Liver (tissue), 9 donors: ENCODE measurements around the gene CCDC66. TPM values are rescaled to one million over a fixed set of nuclear protein-coding genes. Genes with fewer than 3 reads are reported as not detected.

Experiments
- DNase-seq: peaks from one replicate; pipeline ENCODE4 v3.0.0-alpha.2; 2017; ENCODE audit warnings: low spot score
- H3K27ac ChIP-seq, 2 donors: one replicate each; pipeline ENCODE4 v1.7.0; 2013; ENCODE audit warnings: inconsistent platforms in 2 of 2, low read length in 2 of 2, control low read depth in 1 of 2, low read depth in 1 of 2, mild to moderate bottlenecking in 1 of 2
- H3K27me3 ChIP-seq, 4 donors: one replicate each; pipeline versions ENCODE4 v1.6.1 to v1.7.0; 2013; ENCODE audit warnings: low read length in 3 of 4, inconsistent platforms in 1 of 4, mild to moderate bottlenecking in 1 of 4, moderate library complexity in 1 of 4; ENCODE audit not compliant: control insufficient read depth in 4 of 4, insufficient read depth in 4 of 4
- H3K36me3 ChIP-seq, 4 donors: one replicate each; pipeline versions ENCODE4 v1.6.1 to v1.7.0; 2013; ENCODE audit warnings: low read length in 3 of 4, mild to moderate bottlenecking in 3 of 4, low read depth in 1 of 4, moderate library complexity in 1 of 4; ENCODE audit not compliant: control insufficient read depth in 4 of 4, insufficient read depth in 3 of 4
- H3K4me1 ChIP-seq, 4 donors: one replicate each; pipeline versions ENCODE4 v1.6.1 to v1.7.0; 2013; ENCODE audit warnings: low read length in 3 of 4, mild to moderate bottlenecking in 3 of 4, moderate library complexity in 1 of 4; ENCODE audit not compliant: control insufficient read depth in 4 of 4, insufficient read depth in 4 of 4
- H3K4me3 ChIP-seq, 3 donors: one replicate each; pipeline versions ENCODE4 v1.6.1 to v1.7.0; 2013; ENCODE audit warnings: low read length in 3 of 3, control low read depth in 1 of 3, low read depth in 1 of 3, mild to moderate bottlenecking in 1 of 3
- H3K9ac ChIP-seq, 2 donors: one replicate each; pipeline ENCODE4 v1.7.0; 2013; ENCODE audit warnings: low read length in 2 of 2, mild to moderate bottlenecking in 2 of 2, moderate library complexity in 2 of 2, control low read depth in 1 of 2, low read depth in 1 of 2
- H3K9me3 ChIP-seq, 4 donors: one replicate each; pipeline versions ENCODE4 v1.6.1 to v1.7.0; 2013; ENCODE audit warnings: low read length in 3 of 4; ENCODE audit not compliant: control insufficient read depth in 4 of 4
- CTCF ChIP-seq: fragments of 150-350 bp; IDR thresholded peaks from 2 replicates; pipeline ENCODE4 v1.5.1; 2017; ENCODE audit warnings: improper control_type of control experiment, low read depth, low read length; ENCODE audit not compliant: missing input control
- EGR1 ChIP-seq, 2 donors: IDR thresholded peaks; 2 replicates each; pipeline ENCODE4 v1.6.1; 2016 to 2018; ENCODE audit warnings: antibody characterized with exemption in 2 of 2, low read depth in 2 of 2
- FOXA1 ChIP-seq: IDR thresholded peaks from 2 replicates; pipeline ENCODE4 v1.6.1; 2016; ENCODE audit warnings: antibody characterized with exemption
- FOXA2 ChIP-seq: IDR thresholded peaks from 2 replicates; pipeline ENCODE4 v1.6.1; 2016; ENCODE audit warnings: antibody characterized with exemption
- GABPA ChIP-seq, 2 donors: IDR thresholded peaks in 1 of 2; conservative IDR thresholded peaks in 1 of 2; 2 replicates each; pipeline ENCODE4 v1.6.1; 2016; ENCODE audit warnings: antibody characterized with exemption in 2 of 2, mild to moderate bottlenecking in 1 of 2, moderate library complexity in 1 of 2
- HNF4A ChIP-seq, 2 donors: conservative IDR thresholded peaks; 2 replicates each; pipeline ENCODE4 v1.6.1; 2016; ENCODE audit warnings: antibody characterized with exemption in 2 of 2, mild to moderate bottlenecking in 2 of 2
- HNF4G ChIP-seq: IDR thresholded peaks from 2 replicates; pipeline ENCODE4 v1.6.1; 2016; ENCODE audit warnings: antibody characterized with exemption
- NR2F2 ChIP-seq: IDR thresholded peaks from 2 replicates; pipeline ENCODE4 v1.6.1; 2016; ENCODE audit warnings: antibody characterized with exemption
- RAD21 ChIP-seq, 2 donors: IDR thresholded peaks; 2 replicates each; pipeline ENCODE4 v1.6.1; 2016; ENCODE audit warnings: antibody characterized with exemption in 2 of 2, mild to moderate bottlenecking in 2 of 2
- RXRA ChIP-seq, 2 donors: IDR thresholded peaks; 2 replicates each; pipeline ENCODE4 v1.6.1; 2017 to 2018; ENCODE audit warnings: antibody characterized with exemption in 2 of 2, mild to moderate bottlenecking in 1 of 2
- SP1 ChIP-seq: IDR thresholded peaks from 2 replicates; pipeline ENCODE4 v1.6.1; 2018; ENCODE audit warnings: antibody characterized with exemption, mild to moderate bottlenecking
- TAF1 ChIP-seq: conservative IDR thresholded peaks from 2 replicates; pipeline ENCODE4 v1.6.1; 2016; ENCODE audit warnings: antibody characterized with exemption, mild to moderate bottlenecking
- YY1 ChIP-seq: IDR thresholded peaks from 2 replicates; pipeline ENCODE4 v1.6.1; 2016; ENCODE audit warnings: antibody characterized with exemption, mild to moderate bottlenecking
- ZBTB33 ChIP-seq: IDR thresholded peaks from 2 replicates; pipeline ENCODE4 v1.6.1; 2016; ENCODE audit warnings: antibody characterized with exemption
- WGBS: extraction: QIAGEN DNeasy Blood & Tissue Kit; methylation state at CpG from one replicate; pipeline ENCODE4 v1.1.7; 2013; 5-methylcytosine and 5-hydroxymethylcytosine counted together
- polyA plus RNA-seq, 2 donors: library from polyadenylated mRNA; stranded (reverse) in 1 of 2; unstranded in 1 of 2; fragments of 200-250 nt in 1 of 2; fragments of >200 nt in 1 of 2; fragmentation: Nextera tagmentation in 1 of 2; extraction: Ambion mirVana in 1 of 2; gene quantifications; one replicate each; pipeline versions ENCODE4 v1.2.1 to v1.2.3, GENCODE V29; 2013 to 2015
- total RNA-seq, 2 donors: library from RNA; depleted of rRNA; stranded (reverse); fragments of >200 nt; gene quantifications; one replicate each; pipeline ENCODE4 v1.2.3, GENCODE V29; 2014
- TF ChIP-seq, protein P1 (sequence below): IDR thresholded peaks from 2 replicates; pipeline ENCODE4 v1.6.1; 2016; ENCODE audit warnings: antibody characterized with exemption, mild to moderate bottlenecking
- TF ChIP-seq, protein P2 (sequence below): IDR thresholded peaks from 2 replicates; pipeline ENCODE4 v1.6.1; 2016; ENCODE audit warnings: antibody characterized with exemption
- donor health status: healthy.
- donor health status: healthy.
- donor health status: healthy.
- donor health status: healthy.
- donor health status: healthy.

Gene CCDC66
- total and polyA plus RNA-seq, 4 donors = 2.1 to 23.3 (median 11.8) TPM

DNA sequence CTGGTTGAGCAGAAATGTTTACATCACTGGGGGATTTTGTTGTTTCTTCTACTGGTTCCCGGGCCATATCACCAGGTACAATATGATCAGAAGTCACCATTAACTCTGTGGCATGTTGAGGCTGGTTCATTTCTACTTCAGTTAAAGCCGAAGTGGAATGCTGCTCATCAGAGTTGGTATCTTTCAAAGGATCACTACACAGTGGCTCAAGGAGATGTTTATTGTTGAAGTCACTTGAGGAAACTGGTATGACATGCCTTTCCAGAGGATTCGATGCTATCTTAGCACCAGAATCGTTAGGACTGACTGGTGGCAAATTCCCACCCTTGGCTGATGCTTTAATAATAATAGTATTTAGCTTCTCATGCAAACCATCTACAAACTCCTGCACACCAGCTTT, 76.2 kb downstream of the CCDC66 start:
- Histone ChIP-seq H3K27me3 (no peaks in the 10 kb centered on the region), H3K9me3 (no peaks in the 10 kb centered on the region), H3K27ac (no peak overlapping the region), H3K36me3 (peaks cover 0 to 18% (median 15%) of the 10 kb centered on the region in 4 donors), H3K4me3 (no peak overlapping the region), H3K9ac (no peak overlapping the region), H3K4me1 (peaks cover 0 to 8% (median 2%) of the 10 kb centered on the region in 4 donors)
- TF ChIP-seq NR2F2 (no peak), TAF1 (no peak), FOXA1 (no peak), EGR1 (IDR thresholded peaks at IDR 0.05; ENCODE audit: low read depth in 2 of 2) (no peak), GABPA (IDR thresholded peaks at IDR 0.05 in 1 of 2, conservative IDR thresholded peaks at IDR 0.05 in 1 of 2) (no peak), SP1 (no peak), FOXA2 (no peak), CTCF (no peak), YY1 (no peak), RXRA (IDR thresholded peaks at IDR 0.05) (no peak), HNF4A (conservative IDR thresholded peaks at IDR 0.05) (no peak), RAD21 (IDR thresholded peaks at IDR 0.05) (no peak), HNF4G (no peak), ZBTB33 (no peak)
- TF ChIP-seq, protein P1, sequence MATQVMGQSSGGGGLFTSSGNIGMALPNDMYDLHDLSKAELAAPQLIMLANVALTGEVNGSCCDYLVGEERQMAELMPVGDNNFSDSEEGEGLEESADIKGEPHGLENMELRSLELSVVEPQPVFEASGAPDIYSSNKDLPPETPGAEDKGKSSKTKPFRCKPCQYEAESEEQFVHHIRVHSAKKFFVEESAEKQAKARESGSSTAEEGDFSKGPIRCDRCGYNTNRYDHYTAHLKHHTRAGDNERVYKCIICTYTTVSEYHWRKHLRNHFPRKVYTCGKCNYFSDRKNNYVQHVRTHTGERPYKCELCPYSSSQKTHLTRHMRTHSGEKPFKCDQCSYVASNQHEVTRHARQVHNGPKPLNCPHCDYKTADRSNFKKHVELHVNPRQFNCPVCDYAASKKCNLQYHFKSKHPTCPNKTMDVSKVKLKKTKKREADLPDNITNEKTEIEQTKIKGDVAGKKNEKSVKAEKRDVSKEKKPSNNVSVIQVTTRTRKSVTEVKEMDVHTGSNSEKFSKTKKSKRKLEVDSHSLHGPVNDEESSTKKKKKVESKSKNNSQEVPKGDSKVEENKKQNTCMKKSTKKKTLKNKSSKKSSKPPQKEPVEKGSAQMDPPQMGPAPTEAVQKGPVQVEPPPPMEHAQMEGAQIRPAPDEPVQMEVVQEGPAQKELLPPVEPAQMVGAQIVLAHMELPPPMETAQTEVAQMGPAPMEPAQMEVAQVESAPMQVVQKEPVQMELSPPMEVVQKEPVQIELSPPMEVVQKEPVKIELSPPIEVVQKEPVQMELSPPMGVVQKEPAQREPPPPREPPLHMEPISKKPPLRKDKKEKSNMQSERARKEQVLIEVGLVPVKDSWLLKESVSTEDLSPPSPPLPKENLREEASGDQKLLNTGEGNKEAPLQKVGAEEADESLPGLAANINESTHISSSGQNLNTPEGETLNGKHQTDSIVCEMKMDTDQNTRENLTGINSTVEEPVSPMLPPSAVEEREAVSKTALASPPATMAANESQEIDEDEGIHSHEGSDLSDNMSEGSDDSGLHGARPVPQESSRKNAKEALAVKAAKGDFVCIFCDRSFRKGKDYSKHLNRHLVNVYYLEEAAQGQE = no peak
- TF ChIP-seq, protein P2, sequence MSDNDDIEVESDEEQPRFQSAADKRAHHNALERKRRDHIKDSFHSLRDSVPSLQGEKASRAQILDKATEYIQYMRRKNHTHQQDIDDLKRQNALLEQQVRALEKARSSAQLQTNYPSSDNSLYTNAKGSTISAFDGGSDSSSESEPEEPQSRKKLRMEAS = no peak
- DNase-seq = no peak
- WGBS = 93% methylated on average over 4 of the region's 4 CpGs
